Activated CD8-positive, alpha-beta memory T cell treated with anti-CD3 and anti-CD28 coated beads, Interleukin-2, amount 50 U/mL, for 4 hours (primary cell): ENCODE measurements around the gene CTBP2.
"Not testable (repeated sequence)": the region's sequence is repeated elsewhere in the genome, so short reads cannot be mapped to it uniquely, and the experiment has no call there.

Experiments used
- DNase-seq: peaks from one replicate; pipeline ENCODE4 v3.0.0-alpha.2; 2020

The CTBP2 gene

GRCh38 chr10:125060482-125060825 is 99.9 kb downstream of the CTBP2 start:
- DNase-seq = no peak

DNA sequence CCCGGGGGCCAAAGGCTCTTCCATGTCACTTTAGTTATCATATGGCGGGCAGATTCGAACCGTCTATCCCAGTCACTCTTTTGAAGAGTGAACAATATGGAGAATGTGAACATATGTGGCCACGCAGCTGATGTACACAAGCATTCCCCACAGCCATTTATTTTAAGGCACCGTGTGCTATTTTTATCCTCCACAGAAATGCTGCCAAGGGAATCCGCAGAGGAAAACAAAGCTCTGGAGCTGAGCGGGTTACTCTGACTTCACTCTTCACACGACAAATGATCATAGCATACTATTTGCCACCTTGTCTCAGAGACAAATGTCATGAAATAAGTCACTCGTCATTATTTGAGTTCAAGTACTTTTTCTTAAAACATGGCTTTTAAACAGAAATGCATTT is 100.3 kb downstream of the CTBP2 start:
- DNase-seq = no peak

DNA sequence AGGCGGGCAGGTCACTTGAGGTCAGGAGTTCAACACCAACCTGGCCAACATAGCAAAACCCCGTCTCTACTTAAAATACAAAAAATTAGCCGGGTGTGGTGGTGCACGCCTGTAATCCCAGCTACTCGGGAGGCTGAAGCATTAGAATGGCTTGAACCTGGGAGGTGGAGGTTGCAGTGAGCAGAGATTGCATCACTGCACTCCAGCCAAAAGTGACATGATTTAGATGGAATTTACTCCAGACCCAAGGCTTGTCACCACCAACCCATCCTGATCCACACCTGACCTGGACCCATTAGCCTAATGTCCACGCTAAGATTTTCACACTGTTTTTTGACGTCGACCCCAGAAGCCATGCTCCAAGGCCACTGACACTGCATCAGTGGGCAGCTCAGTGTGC is 101.0 kb downstream of the CTBP2 start:
- DNase-seq = not testable (repeated sequence)

GRCh38 chr10:125057158-125058001 is 103.0 kb downstream of the CTBP2 start:
- no peak for DNase-seq

GRCh38 chr10:125056161-125057132 is 103.9 kb downstream of the CTBP2 start:
- no peak for DNase-seq

DNA sequence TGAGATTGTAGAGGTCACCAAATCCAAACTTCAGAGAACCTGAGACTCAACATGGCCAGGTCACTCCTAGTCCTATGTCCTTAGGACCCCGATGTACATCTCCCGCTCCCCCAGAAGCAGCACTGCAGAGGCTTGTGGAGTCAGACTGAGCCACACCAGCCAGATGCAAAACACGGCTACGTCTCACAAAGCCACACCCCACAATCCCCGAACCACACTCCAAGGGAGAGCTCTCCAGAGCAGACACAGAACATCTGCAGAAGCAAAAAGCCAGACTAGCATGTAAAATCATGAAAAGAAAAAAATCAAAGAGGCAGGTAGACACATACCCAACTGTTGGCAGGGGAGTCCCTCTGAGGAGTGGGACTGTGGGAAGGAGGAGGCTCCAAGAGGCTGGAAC is 104.9 kb downstream of the CTBP2 start:
- DNase-seq = no peak

DNA sequence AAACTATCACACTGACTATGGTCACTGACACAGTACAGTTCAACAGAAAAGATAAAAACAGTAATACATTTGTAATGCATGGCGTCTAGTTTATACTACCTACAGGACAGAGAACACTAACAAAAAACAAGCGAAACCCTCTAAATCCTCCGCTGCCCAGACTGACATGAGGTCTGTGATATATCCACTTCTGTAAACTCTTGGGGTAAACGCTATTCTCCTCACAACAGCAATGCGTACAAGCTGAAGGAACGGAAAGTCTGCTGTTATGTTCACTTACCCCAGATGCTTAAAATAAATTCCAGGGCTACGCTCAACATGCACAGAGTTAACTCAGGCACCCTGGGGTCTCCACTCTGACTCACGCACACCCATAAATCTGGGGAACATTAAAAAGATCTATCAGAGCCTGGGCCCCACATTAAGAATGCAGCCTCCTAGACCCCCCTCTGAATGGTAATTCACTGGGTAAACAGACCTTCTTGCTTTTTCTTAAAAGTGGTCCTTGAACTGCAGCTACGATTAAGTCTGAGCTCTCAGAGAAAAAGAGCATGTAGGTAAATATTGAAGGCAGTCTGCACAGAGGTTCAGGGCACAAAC is 105.6 kb downstream of the CTBP2 start:
- no peak for DNase-seq

DNA sequence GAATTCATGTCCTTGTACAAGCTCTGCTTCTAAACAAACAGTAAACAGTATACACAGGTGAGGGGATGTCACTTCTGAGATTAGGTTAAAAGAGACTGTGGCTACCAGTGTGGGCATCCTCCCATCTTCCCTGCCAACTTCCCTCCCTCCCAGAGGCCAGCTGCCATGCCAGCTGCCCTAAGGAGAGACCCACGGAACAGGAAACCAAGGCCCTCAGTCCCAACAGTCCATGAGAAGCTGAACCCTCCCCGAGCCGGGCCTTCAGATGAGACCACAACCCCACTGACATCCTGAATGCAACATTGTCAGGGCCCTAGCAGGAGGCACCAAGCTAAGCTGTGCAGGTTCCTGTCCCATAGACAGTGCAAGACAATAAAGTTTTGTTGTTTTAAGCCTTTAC is 106.1 kb downstream of the CTBP2 start:
- no peak for DNase-seq

DNA sequence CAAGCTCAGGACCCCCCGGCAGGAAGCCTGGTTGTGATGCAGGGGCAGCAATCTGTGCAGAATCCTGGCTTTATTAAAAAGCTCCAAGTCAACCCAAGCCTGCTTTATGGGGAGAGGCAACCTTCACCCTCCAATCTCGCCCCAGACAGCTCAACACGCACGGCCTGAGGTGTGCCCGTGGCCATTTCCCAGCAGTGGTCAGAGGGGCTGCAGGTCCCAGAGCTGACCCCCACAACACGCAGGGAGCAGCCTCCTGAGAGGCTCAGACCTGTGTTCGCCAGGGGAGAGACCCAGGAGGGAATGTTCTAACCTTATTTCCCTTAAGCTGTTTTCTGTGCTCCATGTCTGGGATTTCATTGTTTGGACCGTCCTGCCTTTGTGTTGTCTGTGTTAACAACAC is 108.2 kb downstream of the CTBP2 start:
- DNase-seq = no peak

GRCh38 chr10:125050383-125050782 is 110.0 kb downstream of the CTBP2 start:
- DNase-seq = no peak

DNA sequence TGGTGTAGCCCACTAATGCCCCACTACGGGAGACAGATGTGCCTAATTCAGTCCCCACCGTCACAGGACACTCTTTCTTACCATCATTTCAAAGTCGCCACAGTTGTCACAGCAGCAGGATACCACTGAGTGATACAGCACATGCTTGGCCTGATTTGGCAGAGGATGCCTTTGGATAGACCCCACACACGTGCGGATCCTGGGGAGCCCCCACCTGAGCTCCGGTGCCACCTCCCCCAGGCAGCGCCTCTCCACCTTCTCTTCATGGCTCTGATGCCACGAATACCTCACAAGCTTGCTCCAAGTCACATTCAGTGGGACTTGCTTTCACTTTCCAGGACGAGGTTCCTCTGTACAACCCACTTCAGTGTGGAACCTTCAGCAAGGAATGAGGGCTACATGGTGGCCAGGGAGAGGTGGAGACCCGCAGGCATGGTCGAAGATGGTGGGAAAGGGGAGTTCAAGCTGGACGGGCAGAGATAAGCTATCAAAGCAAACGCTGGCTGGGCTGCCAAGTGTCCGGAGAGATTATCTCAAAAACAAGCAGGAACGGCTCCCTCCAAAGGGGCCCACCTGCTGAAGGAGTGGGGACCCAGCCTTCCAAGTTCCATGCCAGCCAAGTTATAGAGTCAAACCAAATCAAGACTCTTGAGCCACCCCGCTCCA is 111.0 kb downstream of the CTBP2 start:
- DNase-seq = no peak

DNA sequence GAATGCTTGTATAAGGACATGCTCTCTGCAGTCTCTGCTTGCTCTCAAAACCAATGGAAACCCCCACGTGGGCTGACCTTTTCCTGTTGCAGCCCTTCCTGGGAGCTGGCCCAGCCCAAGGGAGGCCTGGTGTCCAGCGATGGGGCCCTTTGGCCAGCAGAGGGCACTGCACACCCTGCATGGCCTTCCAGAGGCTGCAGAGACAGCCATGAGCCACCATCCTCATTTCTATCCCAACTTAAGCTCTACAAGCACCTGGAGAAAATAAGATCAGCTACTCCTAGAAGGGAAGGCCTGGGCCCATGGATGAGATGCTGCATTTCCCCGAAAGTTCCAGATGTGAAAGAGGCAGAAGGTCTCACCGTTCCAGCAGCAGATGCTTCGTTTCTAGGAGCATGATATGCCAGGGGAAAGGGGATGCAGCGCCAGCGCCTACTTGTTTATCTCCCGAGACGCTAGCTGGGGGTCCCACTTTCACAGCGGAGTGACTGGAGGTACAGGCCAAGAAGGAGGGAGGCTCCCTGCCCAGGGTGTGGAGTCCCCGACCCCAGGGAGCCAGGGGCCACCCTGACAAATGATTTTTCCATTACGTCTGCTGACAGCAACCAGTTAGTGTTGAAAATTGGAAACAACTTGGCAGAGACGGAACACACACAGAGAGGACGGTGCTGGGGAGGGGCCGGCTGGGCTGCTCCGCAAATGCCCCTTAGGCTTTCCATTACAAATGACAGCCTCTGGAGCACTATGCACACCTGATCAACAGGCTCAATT is 112.1 kb downstream of the CTBP2 start:
- DNase-seq = peak; percentile 49

DNA sequence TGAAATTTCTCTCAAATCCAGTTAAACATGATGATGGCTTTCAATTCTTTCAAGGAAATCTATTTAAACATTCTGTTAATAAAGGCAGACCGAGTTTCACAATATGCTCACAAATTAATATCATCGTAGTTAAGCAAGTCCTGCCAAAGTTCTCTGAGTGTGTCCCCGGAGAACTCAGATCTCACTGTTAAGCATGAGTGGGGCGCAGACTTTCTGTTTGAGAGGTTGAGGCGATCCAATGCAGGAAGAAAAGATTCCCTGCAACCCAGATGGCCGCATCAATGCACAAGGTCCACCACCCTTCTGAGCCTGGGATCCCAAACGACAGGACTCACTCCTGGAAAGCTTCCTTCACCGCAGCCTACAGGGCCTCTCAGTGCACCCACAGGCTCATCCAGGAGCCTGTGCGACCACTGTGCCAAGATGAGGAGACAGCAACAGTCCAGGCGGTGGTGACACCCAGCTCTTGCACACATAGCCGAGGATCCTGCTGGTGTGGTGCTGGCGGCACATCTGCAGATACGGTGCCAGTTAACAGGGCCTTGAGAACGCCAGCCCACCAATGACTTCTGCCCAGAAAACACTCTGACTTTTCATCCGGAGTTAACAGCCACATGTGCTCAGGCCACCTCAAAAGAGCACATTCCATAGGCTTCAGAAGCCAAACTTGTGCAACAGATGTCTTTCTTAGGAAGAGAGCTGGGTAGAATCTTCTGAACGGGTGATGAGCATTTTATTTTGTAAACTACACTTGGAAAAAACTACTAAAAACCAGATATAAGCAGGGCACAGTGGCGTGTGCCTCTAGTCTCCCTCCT is 116.3 kb downstream of the CTBP2 start:
- no peak for DNase-seq

GRCh38 chr10:125041856-125042506 is 118.4 kb downstream of the CTBP2 start:
- no peak for DNase-seq

GRCh38 chr10:125039354-125039769 is 121.0 kb downstream of the CTBP2 start:
- DNase-seq = no peak

DNA sequence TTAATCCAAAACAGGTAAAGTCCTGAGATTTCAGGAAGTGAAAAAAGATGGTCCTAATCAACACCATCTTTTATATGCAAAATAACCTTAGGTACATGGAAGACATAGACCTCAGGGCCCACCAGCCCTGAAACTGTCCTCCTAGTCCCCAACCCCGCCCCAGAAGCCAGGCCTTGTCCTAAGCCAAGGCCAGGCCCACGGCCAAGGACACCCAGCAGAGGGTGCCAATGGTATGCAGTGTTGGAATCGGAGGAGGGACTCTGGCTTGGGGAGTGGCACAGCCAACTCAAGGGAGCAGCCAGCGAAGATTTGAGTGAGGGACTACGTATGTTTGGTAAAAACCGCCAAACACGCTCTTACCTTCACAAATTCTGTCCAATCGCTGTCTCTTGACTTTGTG is 121.7 kb downstream of the CTBP2 start:
- no peak for DNase-seq

- DNase-seq = no peak
These were observed 123.1 kb downstream of the CTBP2 start for GRCh38 chr10:125037145-125037877.

DNA sequence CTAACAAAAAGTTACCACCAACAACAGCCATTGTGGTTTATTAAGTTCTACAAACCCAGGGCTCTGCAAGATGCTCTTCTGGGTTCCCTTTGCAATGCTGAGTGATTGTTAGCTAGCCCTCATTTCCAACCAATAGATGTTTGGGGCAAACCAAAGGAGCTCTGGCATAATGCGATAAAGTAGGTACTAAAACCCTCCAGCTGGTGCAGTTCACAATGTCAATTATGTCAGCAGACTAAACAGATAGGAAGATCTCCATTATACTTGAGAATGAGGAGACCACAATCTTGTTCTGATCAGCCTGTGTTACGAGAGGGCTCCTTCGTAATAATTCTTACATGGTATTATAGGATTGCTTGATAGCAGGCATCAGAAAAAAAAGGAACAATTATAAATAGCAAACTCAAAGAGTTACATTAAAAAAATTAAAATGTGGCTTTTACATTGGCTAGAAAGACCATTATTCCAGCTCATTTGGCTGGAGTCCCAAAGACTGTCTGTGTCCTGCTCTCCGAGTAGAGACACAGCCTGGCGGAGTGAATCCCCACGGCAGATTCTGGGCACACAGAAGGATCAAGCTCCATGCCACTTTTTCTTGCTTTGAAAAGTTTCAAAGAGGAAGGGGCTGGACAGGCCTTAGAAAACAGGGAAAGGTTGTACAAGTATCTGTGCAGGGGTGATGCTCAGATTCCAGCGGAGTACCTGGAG is 124.6 kb downstream of the CTBP2 start:
- no peak for DNase-seq

- no peak for DNase-seq
These were observed 125.2 kb downstream of the CTBP2 start for GRCh38 chr10:125035136-125035535.
